Activated CD8-positive, alpha-beta memory T cell treated with anti-CD3 and anti-CD28 coated beads, Interleukin-2, amount 50 U/mL, for 1 hour (primary cell): ENCODE results near the gene SPRY2.
"Not testable (repeated sequence)": the region's sequence is repeated elsewhere in the genome, so short reads cannot be mapped to it uniquely, and the experiment has no call there.

Experiments
- DNase-seq: peaks from one replicate; pipeline ENCODE4 v3.0.0-alpha.2; 2020; ENCODE audit errors: extremely low read depth

SPRY2 gene

DNA sequence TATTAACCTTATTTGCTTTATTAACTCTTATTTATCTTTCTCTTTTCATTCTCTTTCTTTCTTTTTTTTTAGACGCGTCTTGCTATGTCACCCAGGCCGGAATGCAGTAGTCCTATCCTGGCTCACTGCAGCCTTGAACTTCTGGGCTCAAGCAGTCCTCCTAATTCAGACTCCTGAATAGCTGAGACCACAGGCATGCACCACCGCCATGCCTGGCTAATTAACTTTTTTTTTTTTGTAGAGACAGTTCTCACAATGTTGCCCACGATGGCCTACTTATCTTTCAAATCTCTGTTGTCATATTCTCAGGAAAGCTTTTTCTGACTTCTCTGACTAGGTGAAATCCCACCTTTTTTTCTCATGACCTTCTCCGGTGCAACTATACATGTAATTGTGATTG lies 7.8 kb upstream of the SPRY2 start:
- no peak for DNase-seq

DNA sequence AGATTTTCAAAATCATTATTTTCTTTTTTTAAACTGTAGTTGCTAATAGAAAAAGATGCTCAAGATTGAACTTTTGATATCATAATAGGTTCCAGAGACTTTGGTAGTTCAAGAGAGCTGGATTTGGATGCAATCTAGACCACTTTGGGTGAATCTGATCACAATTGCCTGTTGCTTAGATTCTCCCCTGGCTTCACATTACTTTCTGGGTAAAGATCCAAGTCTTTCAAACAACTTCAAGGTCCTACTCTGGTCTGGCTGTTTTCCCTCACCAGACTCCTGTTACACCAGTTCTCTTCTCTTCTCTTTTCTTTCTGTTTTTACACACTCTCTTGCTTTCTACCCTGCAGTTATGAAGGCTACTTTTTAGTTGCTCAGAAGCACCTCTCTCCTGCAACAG lies 7.4 kb upstream of the SPRY2 start:
- no peak for DNase-seq

DNA sequence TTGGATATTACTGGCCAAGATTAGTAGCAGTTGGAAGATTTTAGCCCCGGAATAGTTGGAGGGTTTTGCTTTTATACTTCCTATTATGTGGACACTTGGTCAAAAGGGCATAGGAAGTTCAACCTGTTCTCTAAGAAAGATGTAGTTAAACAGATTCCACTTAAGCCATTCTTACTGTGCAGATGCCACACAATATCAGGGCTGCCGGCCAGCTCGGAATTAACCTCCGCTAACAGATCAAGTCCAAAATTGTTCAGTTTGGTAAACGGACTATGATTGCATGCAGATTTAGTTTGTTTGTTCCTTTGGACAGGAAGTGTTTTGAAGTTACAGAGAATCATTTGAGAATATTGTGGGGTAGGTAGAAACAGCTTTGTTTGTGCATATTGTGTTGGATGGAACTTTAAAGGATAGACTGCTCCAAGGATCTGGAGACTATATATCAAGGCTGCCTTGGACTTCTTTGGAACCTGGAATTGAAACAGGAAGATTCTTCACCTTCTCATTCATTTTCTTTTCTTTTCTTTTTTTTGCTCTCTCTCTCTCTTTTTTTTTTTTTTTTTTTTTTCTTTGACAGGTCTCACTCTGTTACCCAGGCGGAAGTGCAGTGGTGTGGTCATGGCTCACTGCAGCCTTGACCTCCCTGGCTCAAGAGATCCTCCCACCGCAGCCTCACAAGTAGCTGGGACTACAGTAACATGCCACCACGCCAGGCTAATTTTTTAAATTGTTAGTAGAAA lies 5.0 kb upstream of the SPRY2 start:
- DNase-seq = no peak

- not testable (repeated sequence) for DNase-seq
Measured at GRCh38 chr13:80344032-80344431, 3.1 kb upstream of the SPRY2 start.

DNA sequence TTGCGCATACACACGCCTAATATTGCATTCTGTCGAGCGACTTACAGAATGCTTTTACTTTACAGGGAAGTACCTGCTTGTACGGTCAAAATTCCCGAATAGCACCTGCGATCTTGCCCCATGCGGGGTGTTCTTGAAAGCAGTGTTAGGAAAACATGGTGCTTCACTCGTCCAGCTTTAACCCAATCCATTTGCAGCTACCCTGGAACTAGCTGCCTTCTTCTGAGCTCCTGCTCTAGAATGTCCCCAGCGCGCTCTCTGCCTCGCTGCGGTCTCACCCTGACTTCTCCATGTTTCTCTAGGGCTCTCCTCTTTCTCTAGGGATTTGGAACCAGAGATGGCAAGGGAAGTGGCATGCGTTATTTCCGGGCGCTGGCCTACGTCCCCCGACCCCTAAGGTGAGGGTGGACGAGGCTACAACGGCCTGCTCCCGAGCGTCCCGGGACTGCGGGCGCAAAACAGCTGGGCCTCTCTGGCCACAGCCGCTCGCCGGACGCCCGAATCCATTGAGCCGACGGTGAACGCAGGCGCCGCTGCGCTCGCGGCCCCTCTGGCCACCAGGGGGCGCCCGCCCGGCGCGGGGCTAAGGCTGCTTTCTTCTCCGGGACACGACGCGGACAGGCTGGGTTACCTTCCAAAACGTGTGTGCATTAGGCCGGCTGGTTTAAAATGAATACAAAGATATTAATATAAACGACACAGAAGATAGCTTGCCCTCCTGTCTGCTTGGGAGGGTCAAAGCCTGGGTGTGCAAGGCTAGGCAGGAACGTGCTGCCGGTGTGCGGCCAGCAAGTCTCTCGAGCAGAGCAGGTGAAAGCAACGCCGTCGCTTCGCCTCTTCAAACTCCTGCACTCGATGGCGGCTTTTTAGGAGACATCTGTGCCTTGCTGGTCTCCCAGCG lies 1.8 kb upstream of the SPRY2 start:
- DNase-seq = no peak

DNA sequence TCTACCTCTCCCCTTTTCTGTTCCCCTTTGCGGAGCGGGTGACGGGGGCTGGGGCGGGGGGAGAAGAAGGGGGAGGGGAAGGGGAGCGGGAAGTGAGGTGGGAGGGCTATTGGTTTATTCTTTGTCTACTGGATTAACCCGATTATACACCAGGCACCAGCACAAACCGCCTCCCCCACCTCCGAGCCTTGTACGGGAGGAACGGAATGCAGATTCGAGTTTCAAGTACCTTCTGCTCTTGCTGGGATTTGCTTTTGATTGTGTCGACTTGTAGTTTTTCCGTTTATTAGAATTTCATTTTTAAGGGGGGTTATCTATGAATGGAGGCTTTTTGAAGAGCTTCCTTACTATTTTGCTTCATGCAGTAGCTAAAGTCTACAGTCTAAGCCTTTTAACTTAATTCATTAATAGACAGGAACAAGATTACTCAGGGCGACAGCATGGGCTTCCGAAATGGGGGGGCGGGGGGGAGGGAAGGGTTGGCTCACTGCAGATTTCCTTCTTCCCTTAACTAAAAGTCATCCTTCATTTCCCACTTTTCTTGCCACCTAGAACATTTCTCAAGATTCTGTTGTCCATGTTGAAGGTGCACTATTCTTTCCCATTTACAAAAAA lies 937 bp upstream of the SPRY2 start:
- DNase-seq = no peak

- DNase-seq = no peak
Measured at GRCh38 chr13:80340651-80341100, 250 bp downstream of the SPRY2 start.

DNA sequence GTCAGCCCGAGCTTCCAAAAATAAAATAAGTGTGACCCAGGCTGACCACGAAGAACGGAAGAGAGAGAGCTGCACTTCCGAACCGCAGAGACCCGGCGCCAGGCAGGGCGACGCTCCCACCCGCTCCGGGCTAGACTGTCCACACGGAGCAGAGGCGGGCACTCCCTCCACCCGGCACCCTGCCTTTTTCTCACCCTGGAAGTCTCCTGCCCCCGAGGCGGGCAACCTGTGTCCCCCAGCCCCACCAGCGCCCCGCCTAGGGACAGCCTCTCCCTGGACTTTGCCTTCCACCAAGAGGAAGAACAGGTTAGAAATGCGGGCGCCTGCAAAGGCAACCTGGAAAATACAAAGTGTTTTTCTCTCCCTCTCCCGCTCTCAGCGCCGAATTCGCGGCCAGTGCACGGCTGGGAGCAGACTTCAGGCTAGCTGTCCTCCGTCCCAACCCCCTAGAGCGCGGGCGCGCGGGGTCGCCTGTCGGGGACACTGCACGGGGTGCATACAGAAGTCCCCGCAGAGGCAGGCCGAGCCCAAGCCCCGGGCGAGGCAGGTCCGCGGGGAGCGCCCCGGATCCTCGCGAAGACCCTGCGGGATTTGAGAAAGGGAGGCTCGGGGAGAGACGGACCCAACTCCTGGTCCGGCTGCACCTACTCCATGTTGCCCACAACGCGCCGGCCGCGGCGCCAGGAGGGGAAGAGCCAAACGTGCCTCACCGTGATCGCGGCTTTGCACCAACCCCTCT lies 845 bp downstream of the SPRY2 start:
- DNase-seq = no peak

GRCh38 chr13:80339563-80339911 lies 1.4 kb downstream of the SPRY2 start:
- no peak for DNase-seq

- DNase-seq = no peak
Measured at GRCh38 chr13:80338781-80339562, 2.0 kb downstream of the SPRY2 start.

- DNase-seq = no peak
Measured at GRCh38 chr13:80337288-80338081, 3.4 kb downstream of the SPRY2 start.

GRCh38 chr13:80336776-80337287 lies 4.1 kb downstream of the SPRY2 start:
- no peak for DNase-seq

- DNase-seq = no peak
Measured at GRCh38 chr13:80336370-80336769, 4.6 kb downstream of the SPRY2 start.

- no peak for DNase-seq
Measured at GRCh38 chr13:80334597-80335260, 6.2 kb downstream of the SPRY2 start.

DNA sequence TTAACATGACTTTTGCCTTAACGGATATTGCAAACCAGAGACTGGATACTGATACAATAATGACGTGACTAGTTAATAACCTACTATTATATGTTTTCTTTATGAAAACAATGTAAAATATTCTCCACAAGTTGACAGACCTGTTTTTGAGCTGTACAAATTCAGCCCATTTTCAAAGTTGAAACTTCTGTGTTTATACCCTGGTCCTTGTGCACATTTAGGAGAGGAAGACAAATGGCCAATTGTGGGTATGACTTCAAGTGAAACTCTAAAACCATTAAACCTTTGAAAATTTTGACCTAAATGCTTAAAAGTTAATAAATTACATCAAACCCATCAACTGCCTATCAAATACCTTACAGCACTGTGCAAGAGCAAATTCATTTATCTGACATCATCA lies 8.9 kb downstream of the SPRY2 start:
- DNase-seq = no peak

DNA sequence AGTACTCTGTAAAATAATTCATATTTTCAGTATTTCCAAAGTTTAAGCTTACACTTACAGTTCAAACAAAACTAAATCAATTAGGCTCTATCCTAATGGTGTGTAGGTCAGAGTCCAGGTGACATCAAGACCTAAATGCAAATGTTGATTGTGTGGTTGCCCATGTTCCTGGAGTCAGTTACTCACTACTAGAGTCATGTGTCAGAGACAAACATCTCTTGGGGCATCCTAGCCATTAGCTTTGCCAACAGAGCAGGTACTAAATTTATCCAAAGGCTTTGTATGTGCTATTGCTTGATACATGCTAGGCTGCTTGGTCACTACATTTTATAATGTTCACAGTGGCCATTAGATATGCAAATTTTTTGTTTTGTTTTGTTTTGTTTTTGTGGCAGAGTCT lies 11.7 kb downstream of the SPRY2 start:
- no peak for DNase-seq

DNA sequence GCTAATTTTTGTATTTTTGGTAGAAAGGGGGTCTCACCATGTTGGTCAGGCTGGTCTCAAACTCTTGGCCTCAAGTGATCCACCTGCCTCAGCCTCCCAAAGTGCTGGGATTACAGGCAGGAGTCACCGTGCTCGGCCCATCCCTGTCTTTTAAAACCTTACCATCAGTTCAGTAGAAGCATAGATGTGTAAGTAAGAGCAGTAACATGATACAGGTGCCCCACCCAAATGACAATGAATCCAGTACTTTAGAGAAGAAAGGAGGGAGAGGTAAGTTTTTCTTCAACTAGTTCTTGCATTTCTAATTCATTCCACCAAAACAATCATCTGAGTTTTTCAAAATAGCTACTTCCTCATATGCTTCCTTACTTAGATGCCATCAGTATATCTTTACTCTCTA lies 21.9 kb downstream of the SPRY2 start:
- DNase-seq = no peak

GRCh38 chr13:80314711-80315653 lies 25.9 kb downstream of the SPRY2 start:
- no peak for DNase-seq
